NCI-H774 (cell line): ENCODE measurements around the gene CDS2.
A peak's percentile ranks its signal among the peaks of the same experiment; 100 is the strongest.

ENCODE experiments used
- DNase-seq: peaks from one replicate; lab custom pipeline; 2025; lab: John Stamatoyannopoulos, UW

The CDS2 gene

GRCh38 chr20:5212907-5213487 is 86.2 kb downstream of the CDS2 start:
- DNase-seq = no peak

DNA sequence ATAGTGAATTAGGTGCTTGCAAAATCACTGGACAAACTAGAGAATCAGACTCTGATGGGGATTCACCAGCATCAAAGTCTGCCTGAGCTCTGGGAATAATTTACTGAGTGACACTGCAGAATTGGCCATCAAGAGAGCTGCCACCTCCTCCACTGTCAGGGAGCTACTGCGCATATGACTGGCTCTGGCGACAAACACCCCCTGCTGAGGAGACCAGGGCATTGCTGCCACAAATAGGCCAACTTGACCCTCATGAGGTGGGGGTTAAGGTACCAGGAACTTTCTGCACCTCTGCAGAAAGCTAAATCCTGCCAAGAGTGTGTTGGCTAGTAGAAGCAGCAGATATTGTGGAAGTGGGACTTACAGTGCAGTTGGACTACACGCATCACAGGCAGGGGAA is 88.0 kb downstream of the CDS2 start:
- DNase-seq = no peak

DNA sequence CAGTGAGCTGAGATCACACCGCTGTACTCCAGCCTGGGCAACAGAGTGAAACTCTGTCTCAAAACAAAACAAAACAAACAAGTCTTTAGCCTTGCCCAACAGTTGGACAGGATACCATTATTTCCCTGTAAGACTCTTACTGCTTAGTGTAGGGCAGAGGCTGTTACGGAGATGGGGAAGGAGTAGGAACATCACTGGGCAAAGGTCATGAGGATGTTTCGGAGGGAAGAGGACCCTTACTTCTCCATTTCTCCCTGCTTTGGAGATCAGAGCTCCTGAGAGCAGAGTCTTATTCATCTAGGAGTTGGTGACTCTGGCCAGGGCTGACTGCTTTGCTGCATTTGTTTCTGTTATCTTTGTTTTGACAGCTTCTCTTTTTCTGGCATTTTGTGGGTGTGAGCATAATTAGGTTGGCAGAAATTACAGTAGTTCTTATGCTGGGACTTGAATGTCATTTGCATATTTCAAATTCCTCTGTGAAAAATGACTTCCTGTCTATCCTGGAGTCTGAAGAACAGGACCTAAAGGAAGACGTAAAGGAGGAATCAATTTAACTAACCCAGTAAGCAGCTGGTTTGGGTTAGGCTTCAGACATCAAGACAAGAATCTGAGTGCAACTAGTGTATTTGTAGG is 89.0 kb downstream of the CDS2 start:
- DNase-seq = no peak

GRCh38 chr20:5216663-5217062 is 89.9 kb downstream of the CDS2 start:
- no peak for DNase-seq

- no peak for DNase-seq
These were observed 90.8 kb downstream of the CDS2 start for GRCh38 chr20:5217616-5218015.

- no peak for DNase-seq
These were observed 93.7 kb downstream of the CDS2 start for GRCh38 chr20:5220321-5221060.

DNA sequence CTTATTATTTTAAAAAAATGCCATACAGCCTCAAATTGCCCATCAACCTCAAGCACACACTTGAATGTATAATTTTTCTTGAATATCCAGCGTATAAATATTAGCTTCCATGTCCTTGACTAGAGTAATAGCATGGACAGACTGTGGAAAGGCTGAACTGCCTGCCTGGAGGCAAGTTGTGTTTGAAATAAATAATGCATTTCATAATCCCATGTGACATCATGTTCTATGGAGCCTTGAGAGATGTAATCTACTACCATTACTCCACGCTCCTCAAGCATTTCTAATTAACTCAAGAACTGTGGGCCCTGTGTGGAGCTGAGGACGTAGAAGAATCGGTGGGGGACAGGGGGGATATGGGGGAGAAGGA is 94.2 kb downstream of the CDS2 start:
- no peak for DNase-seq

- peak; percentile 17 for DNase-seq
These were observed 96.3 kb downstream of the CDS2 start for GRCh38 chr20:5222919-5223634.

GRCh38 chr20:5230544-5230943 is 103.7 kb downstream of the CDS2 start:
- DNase-seq = no peak

DNA sequence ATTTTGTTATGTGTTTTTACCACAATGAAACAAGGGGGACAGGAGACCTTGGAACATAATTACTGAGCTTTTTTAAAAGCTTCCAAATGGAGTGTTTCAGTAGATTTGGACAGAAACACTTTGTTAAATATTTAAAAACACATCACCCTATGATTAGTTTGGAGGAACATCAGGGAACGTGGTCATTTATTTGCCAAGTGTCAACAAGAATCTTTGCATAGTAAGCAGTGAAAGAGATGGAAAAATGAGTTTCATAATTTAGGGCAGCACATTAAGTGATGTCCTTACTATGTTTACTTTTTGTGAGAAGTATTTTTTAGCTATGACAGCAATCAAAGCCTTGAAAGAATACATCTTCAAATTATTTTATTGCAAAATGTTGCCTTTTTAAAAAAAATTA is 107.3 kb downstream of the CDS2 start:
- DNase-seq = peak; percentile 13

DNA sequence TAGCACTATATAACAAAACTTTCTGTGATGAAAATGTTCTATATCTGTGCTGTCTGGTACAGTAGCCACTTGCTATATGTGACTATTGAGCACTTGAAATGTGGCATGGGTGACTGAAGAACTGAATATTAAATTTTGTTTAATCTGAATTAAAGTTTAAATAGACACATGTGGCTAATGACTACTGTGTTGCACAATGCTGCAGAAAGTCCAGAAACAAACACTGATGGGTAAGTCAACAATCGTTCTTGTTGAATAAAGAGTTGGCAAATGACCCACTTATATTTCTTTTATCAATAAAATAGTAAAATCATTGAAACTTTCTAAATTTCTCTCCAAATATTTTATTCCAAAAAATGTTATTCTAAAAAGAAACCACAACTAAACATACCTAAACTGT is 108.2 kb downstream of the CDS2 start:
- no peak for DNase-seq
